GM23248 (cell line): ENCODE results near the gene BDNF. TPM values are rescaled to one million over a fixed set of nuclear protein-coding genes. Genes with fewer than 3 reads are reported as not detected.

Experiments
- DNase-seq: peaks from one replicate; pipeline ENCODE4 v3.0.0-alpha.2; 2015
- H2AFZ ChIP-seq: fragments of 200-600 bp; sonication (generic); 2 replicates; pipeline ENCODE4 v1.6.1; 2016; ENCODE audit warnings: antibody characterized with exemption
- H3F3A ChIP-seq: fragments of 200-600 bp; sonication (generic); 2 replicates; pipeline ENCODE4 v1.6.1; 2016; ENCODE audit warnings: mild to moderate bottlenecking, antibody characterized with exemption, mixed run types; ENCODE audit not compliant: insufficient read depth
- H3K27ac ChIP-seq: fragments of 200-600 bp; sonication (generic); 2 replicates; pipeline ENCODE4 v1.5.1; 2016; ENCODE audit warnings: mild to moderate bottlenecking
- H3K27me3 ChIP-seq: fragments of 200-600 bp; sonication (generic); replicated peaks from 2 replicates; pipeline ENCODE4 v1.6.1; 2016; ENCODE audit warnings: mild to moderate bottlenecking; ENCODE audit not compliant: insufficient read depth
- H3K36me3 ChIP-seq: fragments of 200-600 bp; sonication (generic); 2 replicates; pipeline ENCODE4 v1.6.1; 2016; ENCODE audit warnings: low read depth, mild to moderate bottlenecking
- H3K4me1 ChIP-seq: fragments of 200-600 bp; sonication (generic); 2 replicates; pipeline ENCODE4 v1.6.1; 2016; ENCODE audit warnings: mild to moderate bottlenecking; ENCODE audit not compliant: insufficient read depth
- H3K4me2 ChIP-seq: fragments of 200-600 bp; sonication (generic); one replicate; pipeline ENCODE4 v1.6.1; 2016; ENCODE audit warnings: mild to moderate bottlenecking; ENCODE audit not compliant: unreplicated experiment
- H3K4me3 ChIP-seq: fragments of 200-600 bp; sonication (generic); 2 replicates; pipeline ENCODE4 v1.5.1; 2016; ENCODE audit warnings: mild to moderate bottlenecking
- H3K79me2 ChIP-seq: fragments of 200-600 bp; sonication (generic); 2 replicates; pipeline ENCODE4 v1.6.1; 2016; ENCODE audit warnings: mild to moderate bottlenecking; ENCODE audit not compliant: insufficient read depth
- H3K9ac ChIP-seq: fragments of 200-600 bp; sonication (generic); 2 replicates; pipeline ENCODE4 v1.6.1; 2016; ENCODE audit warnings: mild to moderate bottlenecking
- H3K9me2 ChIP-seq: fragments of 200-600 bp; sonication (generic); 2 replicates; pipeline ENCODE4 v1.6.1; 2016; ENCODE audit warnings: mixed run types, mild to moderate bottlenecking, moderate library complexity; ENCODE audit not compliant: insufficient read depth
- H3K9me3 ChIP-seq: fragments of 200-600 bp; sonication (generic); one replicate; pipeline ENCODE4 v1.6.1; 2017; ENCODE audit warnings: low read depth
- H4K20me1 ChIP-seq: fragments of 200-600 bp; sonication (generic); 2 replicates; pipeline ENCODE4 v1.6.0; 2016; ENCODE audit not compliant: insufficient read depth
- EZH2 ChIP-seq: fragments of 200-600 bp; sonication (generic); IDR thresholded peaks from 2 replicates; pipeline ENCODE4 v1.6.1; 2018; ENCODE audit warnings: antibody characterized with exemption, mild to moderate bottlenecking; ENCODE audit not compliant: insufficient read depth, poor library complexity, severe bottlenecking
- EZH2phosphoT487 ChIP-seq: fragments of 200-600 bp; sonication (generic); IDR thresholded peaks from 2 replicates; pipeline ENCODE4 v1.6.1; 2018; ENCODE audit warnings: antibody characterized with exemption, moderate library complexity, mild to moderate bottlenecking, low read depth; ENCODE audit not compliant: insufficient read depth
- WGBS, 2 experiments: methylation state at CpG; one replicate each; pipeline ENCODE4 v1.1.6; 2015 to 2017; ENCODE audit warnings: low lambda C conversion rate in 2 of 2, low coverage in 1 of 2; ENCODE audit errors: missing lambda C conversion rate in 2 of 2; 5-methylcytosine and 5-hydroxymethylcytosine counted together
- in situ Hi-C: fragments of 300-500 bp; cut with MboI; formaldehyde crosslinking; loops from 2 replicates; pipeline ENCODE4 v1.15.0; 2020
- polyA plus RNA-seq: library from polyadenylated mRNA; unstranded; fragments of >200 nt; fragmentation: Nextera tagmentation; extraction: Ambion mirVana; gene quantifications from 2 replicates; pipeline ENCODE4 v1.2.1, GENCODE V29; 2016
- total RNA-seq: library from RNA; depleted of rRNA; stranded (reverse); fragments of >200 nt; shearing (Covaris generic); gene quantifications from 2 replicates; pipeline ENCODE4 v1.2.3, GENCODE V29; 2014

Gene BDNF
- total and polyA plus RNA-seq, 2 experiments from 2014 or later, result 58.1 to 63.6 TPM

- Histone ChIP-seq H3K9me2 (no peaks in the 10 kb centered on the region), H3K4me1 (peaks cover 29% of the 10 kb centered on the region), H3K27me3 (no peaks in the 10 kb centered on the region), H4K20me1 (no peaks in the 10 kb centered on the region), H2AFZ (no peak overlapping the region), H3K79me2 (no peaks in the 10 kb centered on the region), H3F3A (peaks cover 5% of the 10 kb centered on the region; the same call in 1 of the 2 replicates), H3K9me3 (no peaks in the 10 kb centered on the region), H3K9ac (0 out of 2 replicates have a peak overlapping the region, but pooled peaks have one; percentile 9), H3K36me3 (no peaks in the 10 kb centered on the region), H3K4me3 (no peak overlapping the region), H3K27ac (peak overlapping the region; percentile 45), H3K4me2 (peak overlapping the region; percentile 55)
- 61 to 64% methylated on average over 9 of the region's 9 CpGs for WGBS, 2 experiments
- in situ Hi-C loops, result no loop called here
- peak; percentile 57 for DNase-seq
- TF ChIP-seq EZH2phosphoT487, result 0 out of 2 replicates have a peak, but pooled peaks have one; percentile 61
- no peak for TF ChIP-seq EZH2
Observed at GRCh38 chr11:27612932-27613880, 87.0 kb downstream of the BDNF start.

- no peak overlapping the region for H3K9ac ChIP-seq
- H4K20me1 ChIP-seq, result no peaks in the 10 kb centered on the region
- no peaks in the 10 kb centered on the region for H3K79me2 ChIP-seq
- no peak overlapping the region for H3K4me2 ChIP-seq
- DNase-seq, result peak; percentile 60
- WGBS, 2 experiments, result 57 to 59% methylated on average over 3 of the region's 3 CpGs
- H3K27ac ChIP-seq, result no peak overlapping the region
- no peaks in the 10 kb centered on the region for H3K36me3 ChIP-seq
- in situ Hi-C loops, result no loop called here
- H2AFZ ChIP-seq, result no peak overlapping the region
- H3K9me2 ChIP-seq, result no peaks in the 10 kb centered on the region
- TF ChIP-seq EZH2phosphoT487 (no peak), EZH2 (no peak)
- peaks cover 5% of the 10 kb centered on the region; the same call in 1 of the 2 replicates for H3F3A ChIP-seq
- H3K9me3 ChIP-seq, result no peaks in the 10 kb centered on the region
- H3K4me1 ChIP-seq, result peaks cover 29% of the 10 kb centered on the region
- H3K4me3 ChIP-seq, result no peak overlapping the region
- H3K27me3 ChIP-seq, result no peaks in the 10 kb centered on the region
Observed at GRCh38 chr11:27611947-27612455, 88.3 kb downstream of the BDNF start.

GRCh38 chr11:27611390-27611789, 88.9 kb downstream of the BDNF start:
- no peak overlapping the region for H2AFZ ChIP-seq
- H4K20me1 ChIP-seq, result no peaks in the 10 kb centered on the region
- in situ Hi-C loops, result no loop called here
- H3K9me2 ChIP-seq, result no peaks in the 10 kb centered on the region
- no peak overlapping the region for H3K27ac ChIP-seq
- no peaks in the 10 kb centered on the region for H3K36me3 ChIP-seq
- TF ChIP-seq EZH2 (no peak), EZH2phosphoT487 (no peak)
- 88 to 97% methylated on average over 1 of the region's 1 CpG for WGBS, 2 experiments
- H3K27me3 ChIP-seq, result no peaks in the 10 kb centered on the region
- peaks cover 5% of the 10 kb centered on the region; the same call in 1 of the 2 replicates for H3F3A ChIP-seq
- no peak overlapping the region for H3K4me2 ChIP-seq
- no peak for DNase-seq
- H3K9me3 ChIP-seq, result no peaks in the 10 kb centered on the region
- no peak overlapping the region for H3K4me3 ChIP-seq
- no peak overlapping the region for H3K9ac ChIP-seq
- peaks cover 29% of the 10 kb centered on the region for H3K4me1 ChIP-seq
- no peaks in the 10 kb centered on the region for H3K79me2 ChIP-seq

- TF ChIP-seq EZH2phosphoT487 (no peak), EZH2 (no peak)
- Histone ChIP-seq H3K27ac (no peak overlapping the region), H3K9me3 (no peaks in the 10 kb centered on the region), H3K9me2 (no peaks in the 10 kb centered on the region), H4K20me1 (no peaks in the 10 kb centered on the region), H3F3A (peaks cover 5% of the 10 kb centered on the region; the same call in 1 of the 2 replicates), H3K79me2 (no peaks in the 10 kb centered on the region), H2AFZ (no peak overlapping the region), H3K9ac (no peak overlapping the region), H3K36me3 (no peaks in the 10 kb centered on the region), H3K4me2 (no peak overlapping the region), H3K27me3 (no peaks in the 10 kb centered on the region), H3K4me3 (no peak overlapping the region), H3K4me1 (peaks cover 29% of the 10 kb centered on the region)
- in situ Hi-C loops, result no loop called here
- no peak for DNase-seq
Observed at GRCh38 chr11:27610946-27611345, 89.3 kb downstream of the BDNF start.
